ENCODE results near the gene XCR1.
"Not testable (repeated sequence)": the region's sequence is repeated elsewhere in the genome, so short reads cannot be mapped to it uniquely, and the experiment has no call there.

The XCR1 gene

GRCh38 chr3:46038071-46038470 is 10.8 kb upstream of the XCR1 start:
- not testable (repeated sequence) for DNase-seq

GRCh38 chr3:46036191-46036590 is 8.9 kb upstream of the XCR1 start:
- no peak for DNase-seq

GRCh38 chr3:46031747-46032146 is 4.5 kb upstream of the XCR1 start:
- DNase-seq, result no peak

- no peak for DNase-seq
Observed at GRCh38 chr3:46031269-46031668, 4.0 kb upstream of the XCR1 start.

- DNase-seq, result no peak
Observed at GRCh38 chr3:46030626-46031025, 3.3 kb upstream of the XCR1 start.

- no peak for DNase-seq
Observed at GRCh38 chr3:46029953-46030543, 2.8 kb upstream of the XCR1 start.

GRCh38 chr3:46027736-46028397 is 584 bp upstream of the XCR1 start:
- DNase-seq, result no peak

- DNase-seq, result no peak
Observed at GRCh38 chr3:46025139-46025538, 2.1 kb downstream of the XCR1 start.

- no peak for DNase-seq
Observed at GRCh38 chr3:46024131-46024530, 3.2 kb downstream of the XCR1 start.

- DNase-seq, result no peak
Observed at GRCh38 chr3:46022909-46023785, 4.1 kb downstream of the XCR1 start.

GRCh38 chr3:46021516-46021915 is 5.8 kb downstream of the XCR1 start:
- DNase-seq, result no peak

- DNase-seq, result no peak
Observed at GRCh38 chr3:46020766-46021510, 6.3 kb downstream of the XCR1 start.

- DNase-seq, result no peak
Observed at GRCh38 chr3:46019707-46020106, 7.6 kb downstream of the XCR1 start.

- DNase-seq, result no peak
Observed at GRCh38 chr3:46017720-46018119, 9.6 kb downstream of the XCR1 start.

GRCh38 chr3:46013316-46014094 is 13.8 kb downstream of the XCR1 start:
- DNase-seq, result no peak

GRCh38 chr3:46012246-46012645 is 15.0 kb downstream of the XCR1 start:
- no peak for DNase-seq

GRCh38 chr3:46010519-46011113 is 16.7 kb downstream of the XCR1 start:
- DNase-seq, result no peak

- no peak for DNase-seq
Observed at GRCh38 chr3:46008058-46008457, 19.2 kb downstream of the XCR1 start.

GRCh38 chr3:46007280-46007679 is 20.0 kb downstream of the XCR1 start:
- no peak for DNase-seq

- DNase-seq, result no peak
Observed at GRCh38 chr3:46006238-46007032, 20.8 kb downstream of the XCR1 start.

GRCh38 chr3:46003706-46004105 is 23.6 kb downstream of the XCR1 start:
- not testable (repeated sequence) for DNase-seq

Measured in NCI-H1694 treated with DMSO at 0.1 percent for 48 hours (cell line).